ENCODE measurements around the gene HPCAL1.

GRCh38 chr2:10402062-10402585 is 99.4 kb downstream of the HPCAL1 start:
- TF ChIP-seq CTCF (conservative IDR thresholded peaks at IDR 0.05; ENCODE audit: low read depth, low read length) (no peak), POLR2A (IDR thresholded peaks at IDR 0.05; ENCODE audit: low read depth, low read length) (no peak), RFX5 (IDR thresholded peaks at IDR 0.05; ENCODE audit: low read depth, low read length) (no peak), USF2 (IDR thresholded peaks at IDR 0.05; ENCODE audit: low read depth, low read length) (no peak), RCOR1 (IDR thresholded peaks at IDR 0.05; ENCODE audit: insufficient replicate concordance, low read length) (no peak), CHD1 (IDR thresholded peaks at IDR 0.05; ENCODE audit: low read depth, low read length) (no peak), SMC3 (IDR thresholded peaks at IDR 0.05; ENCODE audit: low read depth, low read length) (0 out of 2 replicates have a peak, but pooled peaks have one; percentile 18), MXI1 (IDR thresholded peaks at IDR 0.05; ENCODE audit: borderline replicate concordance, low read depth, low read length) (no peak), CEBPB (IDR thresholded peaks at IDR 0.05; ENCODE audit: low read depth, low read length) (no peak), BHLHE40 (IDR thresholded peaks at IDR 0.05; ENCODE audit: low read depth, low read length) (0 out of 2 replicates have a peak, but pooled peaks have one; percentile 6), MAFK (IDR thresholded peaks at IDR 0.05; ENCODE audit: low read depth, low read length) (no peak)
